ENCODE results near the gene JOSD2. TPM values are rescaled to one million over a fixed set of nuclear protein-coding genes. Genes with fewer than 3 reads are reported as not detected.

Gene JOSD2
- total RNA-seq, 1 donor from 2014 or later, result 21.0 TPM

DNA sequence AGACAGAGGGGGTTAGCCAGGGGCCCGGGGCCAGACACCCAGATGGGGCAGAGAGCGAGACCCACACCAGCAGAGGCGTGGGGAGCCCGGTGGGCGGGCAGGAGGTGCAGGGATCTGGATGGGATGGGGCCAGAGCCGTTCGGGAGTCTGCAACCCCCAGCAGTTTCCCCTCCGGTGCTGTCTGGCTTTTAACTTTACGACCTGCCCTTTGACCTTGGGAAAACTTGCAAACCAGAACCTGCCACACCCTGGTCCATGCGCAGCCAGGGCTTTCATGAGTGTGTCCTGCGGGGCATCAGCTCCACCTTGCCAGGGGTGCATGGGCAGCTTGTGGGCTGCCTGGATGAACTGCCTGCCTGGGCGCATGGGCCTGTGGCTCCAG is 9.8 kb downstream of the JOSD2 start:
- Mint-ChIP-seq H3K27ac (no peak overlapping the region), H3K9me3 (no peaks in the 10 kb centered on the region), H3K4me1 (no peaks in the 10 kb centered on the region), H3K4me3 (no peak overlapping the region), H3K36me3 (ENCODE audit: low read depth) (peaks cover 8% of the 10 kb centered on the region), H3K27me3 (no peaks in the 10 kb centered on the region)
- ATAC-seq (ENCODE audit: low read depth) (no peak), DNase-seq (no peak)
- intact Hi-C loops (cut with micrococcal nuclease), result no loop called here
- TF ChIP-seq, protein P1, sequence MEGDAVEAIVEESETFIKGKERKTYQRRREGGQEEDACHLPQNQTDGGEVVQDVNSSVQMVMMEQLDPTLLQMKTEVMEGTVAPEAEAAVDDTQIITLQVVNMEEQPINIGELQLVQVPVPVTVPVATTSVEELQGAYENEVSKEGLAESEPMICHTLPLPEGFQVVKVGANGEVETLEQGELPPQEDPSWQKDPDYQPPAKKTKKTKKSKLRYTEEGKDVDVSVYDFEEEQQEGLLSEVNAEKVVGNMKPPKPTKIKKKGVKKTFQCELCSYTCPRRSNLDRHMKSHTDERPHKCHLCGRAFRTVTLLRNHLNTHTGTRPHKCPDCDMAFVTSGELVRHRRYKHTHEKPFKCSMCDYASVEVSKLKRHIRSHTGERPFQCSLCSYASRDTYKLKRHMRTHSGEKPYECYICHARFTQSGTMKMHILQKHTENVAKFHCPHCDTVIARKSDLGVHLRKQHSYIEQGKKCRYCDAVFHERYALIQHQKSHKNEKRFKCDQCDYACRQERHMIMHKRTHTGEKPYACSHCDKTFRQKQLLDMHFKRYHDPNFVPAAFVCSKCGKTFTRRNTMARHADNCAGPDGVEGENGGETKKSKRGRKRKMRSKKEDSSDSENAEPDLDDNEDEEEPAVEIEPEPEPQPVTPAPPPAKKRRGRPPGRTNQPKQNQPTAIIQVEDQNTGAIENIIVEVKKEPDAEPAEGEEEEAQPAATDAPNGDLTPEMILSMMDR (IDR thresholded peaks at IDR 0.05), result no peak
- ChIA-PET POLR2A (no interaction called here), CTCF (interaction anchor here (0.6 kb wide), 1 partner anchor 55 kb away, joined by 4 read pairs; no protein-coding TSS in a partner anchor)

DNA sequence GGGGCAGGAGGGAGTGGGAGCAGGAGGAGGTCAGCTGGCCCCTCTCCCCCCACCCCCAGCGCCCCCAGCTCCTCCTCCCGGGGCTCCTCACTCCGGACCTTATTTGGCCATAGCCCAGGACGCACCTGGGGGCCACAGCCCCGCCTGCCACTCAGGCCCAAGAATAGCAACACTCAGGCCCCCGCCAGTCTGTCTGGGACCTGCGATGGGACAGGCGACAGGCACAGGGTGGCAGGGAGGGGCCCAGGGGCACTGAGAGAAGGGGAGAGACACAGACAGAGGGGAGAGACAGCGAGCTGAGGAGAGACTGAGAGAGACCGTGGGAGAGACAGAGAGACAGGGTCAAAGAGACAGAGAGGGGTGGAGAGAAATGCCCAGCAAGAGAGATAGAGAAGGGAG is 10.2 kb downstream of the JOSD2 start:
- no peak overlapping the region for H3K27ac Mint-ChIP-seq
- ATAC-seq (ENCODE audit: low read depth), result no peak
- H3K4me1 Mint-ChIP-seq, result no peaks in the 10 kb centered on the region
- ChIA-PET POLR2A (interaction anchor here (0.7 kb wide), 1 partner anchor 783 kb away, joined by 4 read pairs; no protein-coding TSS in a partner anchor), CTCF (interaction anchor here (0.7 kb wide), 1 partner anchor 56 kb away, joined by 3 read pairs; no protein-coding TSS in a partner anchor)
- H3K9me3 Mint-ChIP-seq, result no peaks in the 10 kb centered on the region
- intact Hi-C loops (cut with micrococcal nuclease), result no loop called here
- no peak for DNase-seq
- no peaks in the 10 kb centered on the region for H3K27me3 Mint-ChIP-seq
- H3K36me3 Mint-ChIP-seq (ENCODE audit: low read depth), result peaks cover 7% of the 10 kb centered on the region
- TF ChIP-seq, protein P1 (IDR thresholded peaks at IDR 0.05), result no peak
- H3K4me3 Mint-ChIP-seq, result no peak overlapping the region

DNA sequence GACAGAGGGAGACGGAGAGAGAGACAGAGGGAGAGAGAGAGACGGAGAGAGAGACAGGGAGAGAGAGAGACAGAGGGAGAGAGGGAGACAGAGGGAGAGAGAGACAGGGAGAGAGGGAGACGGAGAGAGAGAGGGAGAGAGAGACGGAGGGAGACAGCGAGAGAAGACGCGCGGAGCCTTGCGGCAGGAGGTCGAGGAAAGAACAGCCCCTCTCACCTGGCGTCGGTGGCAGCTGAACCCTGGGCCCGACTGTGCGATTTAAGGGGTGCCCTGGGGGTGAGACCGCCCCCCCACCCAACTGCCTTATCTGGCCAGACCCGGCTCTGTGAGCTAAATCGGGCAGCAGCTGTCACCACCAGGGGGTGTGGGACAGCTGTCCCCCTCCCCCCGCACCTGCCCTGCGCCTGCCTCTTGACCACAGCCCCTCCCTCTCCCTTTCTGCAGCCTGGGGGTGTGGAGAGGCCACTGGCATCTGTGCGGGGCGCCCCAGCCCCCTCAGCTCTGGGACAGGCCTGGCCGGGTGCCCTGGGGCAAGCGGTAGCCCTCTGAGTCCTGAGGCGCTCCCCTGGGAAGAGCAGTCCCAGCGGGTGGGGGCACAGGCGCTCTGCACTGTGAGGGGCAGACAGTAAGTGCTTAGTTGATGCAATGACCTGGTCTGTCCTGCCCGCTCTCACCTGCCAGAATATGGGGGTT is 10.8 kb downstream of the JOSD2 start:
- H3K4me3 Mint-ChIP-seq, result no peak overlapping the region
- ATAC-seq (ENCODE audit: low read depth), result peak; percentile 58
- H3K36me3 Mint-ChIP-seq (ENCODE audit: low read depth), result peaks cover 6% of the 10 kb centered on the region
- H3K4me1 Mint-ChIP-seq, result no peaks in the 10 kb centered on the region
- H3K27ac Mint-ChIP-seq, result no peak overlapping the region
- intact Hi-C loops (cut with micrococcal nuclease), result no loop called here
- ChIA-PET CTCF (interaction anchor here (0.7 kb wide), 1 partner anchor 56 kb away, joined by 3 read pairs; no protein-coding TSS in a partner anchor), POLR2A (interaction anchor here (0.7 kb wide), 1 partner anchor 782 kb away, joined by 4 read pairs; no protein-coding TSS in a partner anchor)
- TF ChIP-seq, protein P1 (IDR thresholded peaks at IDR 0.05), result no peak
- no peak for DNase-seq
- H3K9me3 Mint-ChIP-seq, result no peaks in the 10 kb centered on the region
- H3K27me3 Mint-ChIP-seq, result no peaks in the 10 kb centered on the region

DNA sequence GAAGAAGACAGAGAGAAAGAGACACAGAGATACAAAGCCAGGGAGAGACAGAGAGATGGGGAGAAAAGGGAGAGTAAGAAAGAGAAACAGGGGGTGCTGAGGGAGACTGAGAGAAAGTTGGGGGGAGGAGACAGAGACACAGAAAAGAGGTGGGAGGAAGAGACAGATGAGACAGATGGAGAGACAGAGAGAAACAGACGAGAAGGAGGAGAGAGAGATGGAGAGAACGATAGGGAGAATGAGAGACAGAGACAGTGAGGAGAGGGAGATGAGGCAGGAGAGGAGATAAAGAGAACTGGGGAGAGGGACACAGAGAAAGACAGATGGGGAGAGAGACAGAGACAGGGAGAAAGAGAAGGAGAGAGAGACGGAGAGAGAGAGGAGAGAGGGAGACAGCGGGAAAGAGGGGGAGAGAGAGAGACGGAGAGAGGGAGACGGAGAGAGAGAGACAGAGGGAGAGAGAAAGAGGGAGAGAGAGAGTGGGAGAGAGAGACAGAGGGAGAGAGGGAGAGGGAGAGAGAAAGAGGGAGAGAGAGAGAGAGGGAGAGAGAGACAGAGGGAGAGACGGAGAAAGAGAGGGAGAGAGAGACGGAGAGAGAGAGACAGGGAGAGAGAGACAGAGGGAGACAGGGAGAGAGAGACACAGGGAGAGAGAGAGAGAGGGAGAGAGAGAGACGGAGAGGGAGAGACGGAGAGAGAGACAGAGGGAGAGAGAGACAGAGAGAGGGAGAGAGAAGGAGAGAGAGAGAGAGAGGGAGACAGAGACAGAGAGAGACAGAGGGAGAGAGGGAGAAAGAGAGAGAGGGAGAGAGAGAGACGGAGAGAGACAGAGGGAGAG is 12.6 kb downstream of the JOSD2 start:
- peaks cover 7% of the 10 kb centered on the region for H3K36me3 Mint-ChIP-seq (ENCODE audit: low read depth)
- no peaks in the 10 kb centered on the region for H3K4me1 Mint-ChIP-seq
- TF ChIP-seq, protein P1 (IDR thresholded peaks at IDR 0.05), result no peak
- POLR2A ChIA-PET, result no interaction called here
- intact Hi-C loops (cut with micrococcal nuclease), result no loop called here
- CTCF ChIA-PET, result no interaction called here
- no peaks in the 10 kb centered on the region for H3K9me3 Mint-ChIP-seq
- no peaks in the 10 kb centered on the region for H3K27me3 Mint-ChIP-seq
- DNase-seq, result no peak
- no peak overlapping the region for H3K4me3 Mint-ChIP-seq
- no peak overlapping the region for H3K27ac Mint-ChIP-seq
- ATAC-seq (ENCODE audit: low read depth), result no peak

DNA sequence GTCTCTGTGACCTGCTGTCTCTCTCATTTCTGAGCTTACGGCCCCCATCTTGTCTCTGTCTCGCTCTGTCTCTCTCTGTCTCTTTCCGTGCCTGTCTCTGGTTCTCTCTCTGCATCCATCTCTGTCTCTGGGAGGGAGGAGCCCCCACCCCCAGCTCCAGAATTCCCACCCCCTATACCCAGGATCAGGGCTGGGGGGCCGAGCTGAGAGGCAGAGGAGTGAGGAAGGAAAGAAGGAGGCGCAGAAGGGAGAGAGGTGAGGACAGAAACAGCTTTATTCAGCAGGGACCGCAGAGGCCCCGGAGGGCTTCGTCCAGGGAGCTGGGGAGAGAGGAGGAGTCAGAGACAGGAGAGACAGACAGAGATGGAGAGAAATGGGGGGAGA is 14.0 kb downstream of the JOSD2 start:
- Mint-ChIP-seq H3K36me3 (ENCODE audit: low read depth) (peaks cover 7% of the 10 kb centered on the region), H3K4me1 (peaks cover 4% of the 10 kb centered on the region), H3K27me3 (no peaks in the 10 kb centered on the region), H3K27ac (no peak overlapping the region), H3K9me3 (no peaks in the 10 kb centered on the region), H3K4me3 (no peak overlapping the region)
- TF ChIP-seq, protein P1 (IDR thresholded peaks at IDR 0.05), result no peak
- DNase-seq (no peak), ATAC-seq (ENCODE audit: low read depth) (no peak)
- ChIA-PET CTCF (no interaction called here), POLR2A (interaction anchor here (0.6 kb wide), 1 partner anchor 12 kb away, joined by 5 read pairs; no protein-coding TSS in a partner anchor)
- intact Hi-C loops (cut with micrococcal nuclease), result no loop called here

All from activated B cell treated with CpG ODN at 0.5 μM for 24 hours (primary cell).